ENCODE data around the gene FADS2.
A peak's percentile ranks its signal among the peaks of the same experiment; 100 is the strongest.

The FADS2 gene

DNA sequence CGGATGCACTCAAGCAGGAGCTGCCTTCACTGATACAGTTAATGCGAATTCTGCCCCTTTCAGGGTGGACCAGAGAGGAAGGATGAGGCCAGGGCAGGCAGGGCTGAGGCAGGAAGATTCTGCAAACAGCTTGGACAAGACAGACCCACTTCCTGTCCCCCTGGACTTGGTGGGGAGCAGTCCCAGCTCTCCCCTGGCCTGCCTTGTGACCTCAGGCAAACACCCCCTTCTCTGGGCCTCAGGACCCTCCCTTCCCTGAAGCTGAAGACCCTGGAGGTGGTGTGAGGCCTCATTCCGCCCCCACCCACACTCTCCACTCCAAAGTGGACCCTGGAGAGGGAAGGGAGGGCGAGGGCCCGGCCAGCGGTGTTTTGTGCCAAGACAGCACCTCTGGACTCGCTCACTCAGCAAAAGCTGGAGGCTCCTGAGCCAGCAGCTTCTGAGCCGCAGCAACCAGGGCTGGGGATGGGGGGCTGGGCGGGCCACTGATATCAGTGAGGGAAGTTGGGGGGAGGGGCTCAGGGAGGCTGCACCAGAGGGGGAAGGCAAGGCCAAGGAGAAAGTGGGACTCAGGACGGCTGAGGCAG is 80.7 kb downstream of the FADS2 start:
- Histone ChIP-seq H3K9ac (ENCODE audit: low read depth, low read length) (peak overlapping the region; percentile 73), H3K36me3 (ENCODE audit: control insufficient read depth, insufficient read depth, low read length) (peaks cover 5% of the 10 kb centered on the region), H3K4me3 (ENCODE audit: low read depth, low read length) (no peak overlapping the region), H3K9me3 (ENCODE audit: control insufficient read depth, insufficient read depth, low read length) (no peaks in the 10 kb centered on the region), H3K4me1 (ENCODE audit: control insufficient read depth, insufficient read depth, low read length) (peaks cover 10% of the 10 kb centered on the region), H3K27me3 (ENCODE audit: control insufficient read depth, insufficient read depth, low read length) (no peaks in the 10 kb centered on the region)

DNA sequence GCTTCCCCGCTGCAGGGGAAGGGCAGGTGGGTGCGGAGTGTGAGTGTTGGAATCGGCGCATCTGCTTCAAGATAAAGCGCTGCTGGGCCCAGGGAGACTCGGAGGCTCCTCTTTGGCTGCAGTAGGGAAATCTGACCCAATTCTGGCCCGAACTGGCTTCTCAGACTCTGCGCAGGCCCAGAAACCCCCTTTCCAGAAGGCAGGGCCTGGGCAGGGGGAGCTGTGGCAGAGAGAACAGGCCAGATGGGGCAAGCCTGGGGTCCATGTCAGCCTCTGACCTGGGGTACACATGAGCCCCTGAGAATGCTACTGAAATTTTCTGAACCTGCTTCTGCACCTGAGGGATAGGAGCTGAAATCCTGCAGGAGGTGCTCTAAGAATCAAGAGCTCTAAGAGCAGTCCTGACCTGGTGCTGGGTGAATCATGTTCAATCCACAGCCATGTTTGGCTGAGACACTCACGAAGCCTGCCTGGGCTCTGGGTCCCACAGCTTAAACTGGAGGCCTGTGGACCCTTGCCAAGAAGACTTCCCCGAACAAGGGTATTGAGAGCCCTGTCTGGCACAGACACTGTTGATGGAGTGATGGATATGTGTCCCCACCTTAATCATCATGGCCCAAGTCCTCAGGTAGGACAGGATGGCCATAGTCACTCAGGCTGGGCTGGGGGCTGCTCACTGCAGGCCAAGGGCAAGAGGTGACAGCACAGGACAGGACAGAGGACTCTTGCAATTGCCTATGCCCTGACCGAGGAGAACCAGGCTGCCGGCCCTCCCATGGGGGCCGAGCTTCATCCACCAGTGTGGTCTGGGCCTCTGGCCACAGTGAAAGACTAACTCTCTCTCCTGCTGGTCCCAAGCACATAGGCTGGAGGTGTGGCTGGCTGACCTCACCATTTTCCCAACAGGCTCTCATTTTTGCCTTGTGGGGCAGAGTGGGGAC is 82.4 kb downstream of the FADS2 start:
- H3K36me3 ChIP-seq (ENCODE audit: control insufficient read depth, insufficient read depth, low read length): peaks cover 2% of the 10 kb centered on the region
- peaks cover 10% of the 10 kb centered on the region for H3K4me1 ChIP-seq (ENCODE audit: control insufficient read depth, insufficient read depth, low read length)
- no peak overlapping the region for H3K9ac ChIP-seq (ENCODE audit: low read depth, low read length)

DNA sequence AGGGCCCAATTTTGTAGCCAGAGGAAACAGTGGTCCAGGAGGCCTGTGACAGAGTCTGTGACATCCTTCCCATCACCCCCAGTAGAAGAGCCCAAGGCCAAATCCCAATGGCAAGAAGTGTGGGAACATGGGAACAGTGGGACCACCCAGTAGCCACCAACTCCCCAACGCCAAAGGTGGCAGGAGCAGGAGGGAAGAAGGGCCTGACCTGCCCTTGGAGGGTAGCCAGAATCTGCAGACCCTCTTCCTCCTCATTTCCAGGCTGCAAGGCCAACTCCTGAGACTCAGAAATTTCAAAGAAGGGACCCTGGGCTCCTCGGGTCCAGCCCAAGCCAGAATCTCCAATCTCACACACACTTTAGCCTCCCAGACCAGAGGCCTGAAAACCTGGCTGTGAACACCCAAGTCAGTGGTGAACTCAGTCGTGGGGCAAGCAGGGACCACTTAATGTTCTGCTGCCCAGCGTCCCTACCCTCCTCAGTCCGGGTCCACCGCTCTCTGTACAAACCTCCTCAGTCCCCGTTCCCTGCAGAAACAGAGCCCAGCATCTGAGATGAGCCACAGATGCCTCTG is 83.1 kb downstream of the FADS2 start:
- Histone ChIP-seq H3K4me1 (ENCODE audit: control insufficient read depth, insufficient read depth, low read length) (peaks cover 10% of the 10 kb centered on the region), H3K9ac (ENCODE audit: low read depth, low read length) (no peak overlapping the region), H3K27me3 (ENCODE audit: control insufficient read depth, insufficient read depth, low read length) (no peaks in the 10 kb centered on the region), H3K9me3 (ENCODE audit: control insufficient read depth, insufficient read depth, low read length) (no peaks in the 10 kb centered on the region), H3K36me3 (ENCODE audit: control insufficient read depth, insufficient read depth, low read length) (peaks cover 2% of the 10 kb centered on the region), H3K4me3 (ENCODE audit: low read depth, low read length) (no peak overlapping the region)

More for the DNA sequence above, 82.4 kb downstream of the FADS2 start:
- no peak overlapping the region for H3K4me3 ChIP-seq (ENCODE audit: low read depth, low read length)
- H3K9me3 ChIP-seq (ENCODE audit: control insufficient read depth, insufficient read depth, low read length): no peaks in the 10 kb centered on the region
- H3K27me3 ChIP-seq (ENCODE audit: control insufficient read depth, insufficient read depth, low read length): no peaks in the 10 kb centered on the region

DNA sequence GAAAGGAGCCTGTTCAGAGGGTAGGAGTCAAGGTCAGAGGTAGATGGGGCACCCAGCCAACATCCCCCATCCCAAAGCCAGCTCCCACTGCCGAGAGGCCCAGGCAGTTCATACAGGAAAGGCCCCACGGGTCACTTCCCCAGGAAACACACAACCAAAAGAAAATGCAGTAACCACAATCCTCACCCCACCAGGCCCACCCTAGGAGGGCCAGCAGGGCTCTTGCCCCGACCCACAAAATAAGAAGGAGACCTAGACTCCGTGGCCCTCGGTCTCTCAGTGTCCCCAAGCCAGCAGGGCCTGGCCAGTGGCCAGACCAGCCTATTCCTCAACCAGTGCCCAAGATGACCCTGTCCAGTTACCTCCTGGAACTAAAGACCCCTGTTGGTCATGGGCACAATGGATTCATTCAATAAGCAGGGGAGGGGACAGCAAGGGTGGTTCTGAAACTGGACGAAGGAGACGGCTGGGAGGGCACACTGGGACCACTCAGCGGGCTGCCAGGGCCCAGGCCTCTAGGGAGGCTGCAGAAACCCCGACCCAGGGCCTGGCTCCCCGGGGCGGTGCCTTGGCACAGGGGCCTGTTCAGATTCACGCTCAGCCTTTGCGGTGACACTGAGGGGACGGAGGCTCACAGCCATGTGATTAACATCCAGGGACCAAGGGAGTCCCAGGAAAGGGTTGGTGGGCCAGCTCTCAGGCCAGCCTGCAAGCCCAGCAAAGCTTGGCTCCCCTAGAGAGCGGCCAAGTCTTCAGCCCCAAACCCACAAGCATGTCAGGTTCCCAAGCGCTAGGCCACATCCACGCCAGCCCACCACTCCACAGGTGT is 83.8 kb downstream of the FADS2 start:
- Histone ChIP-seq H3K9me3 (ENCODE audit: control insufficient read depth, insufficient read depth, low read length) (no peaks in the 10 kb centered on the region), H3K4me1 (ENCODE audit: control insufficient read depth, insufficient read depth, low read length) (peaks cover 10% of the 10 kb centered on the region), H3K9ac (ENCODE audit: low read depth, low read length) (no peak overlapping the region)

DNA sequence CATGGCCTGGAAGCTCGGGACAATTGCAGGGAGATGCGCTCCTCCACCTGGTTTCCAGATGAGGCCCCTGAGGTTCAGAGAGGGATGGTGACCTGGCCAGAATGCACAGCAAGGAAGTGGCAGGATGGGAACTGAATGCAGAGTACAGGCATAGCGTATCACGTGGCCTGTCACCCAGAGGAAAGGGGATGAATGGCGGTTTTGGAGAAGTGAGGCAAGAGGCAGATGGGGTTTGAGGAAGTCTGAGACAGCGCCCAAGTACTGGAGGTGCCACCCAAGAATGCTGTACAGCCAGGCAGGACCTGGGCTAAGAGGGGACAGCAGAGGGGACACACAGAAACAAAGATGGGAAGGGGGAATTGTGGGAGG is 84.4 kb downstream of the FADS2 start:
- H3K36me3 ChIP-seq (ENCODE audit: control insufficient read depth, insufficient read depth, low read length): no peaks in the 10 kb centered on the region
- H3K9ac ChIP-seq (ENCODE audit: low read depth, low read length): no peak overlapping the region
- H3K4me1 ChIP-seq (ENCODE audit: control insufficient read depth, insufficient read depth, low read length): peaks cover 10% of the 10 kb centered on the region
- no peaks in the 10 kb centered on the region for H3K9me3 ChIP-seq (ENCODE audit: control insufficient read depth, insufficient read depth, low read length)
- peaks cover 4% of the 10 kb centered on the region for H3K27me3 ChIP-seq (ENCODE audit: control insufficient read depth, insufficient read depth, low read length)
- no peak overlapping the region for H3K4me3 ChIP-seq (ENCODE audit: low read depth, low read length)

More for the DNA sequence above, 83.8 kb downstream of the FADS2 start:
- Histone ChIP-seq H3K4me3 (ENCODE audit: low read depth, low read length) (no peak overlapping the region), H3K27me3 (ENCODE audit: control insufficient read depth, insufficient read depth, low read length) (peaks cover 4% of the 10 kb centered on the region), H3K36me3 (ENCODE audit: control insufficient read depth, insufficient read depth, low read length) (peaks cover 2% of the 10 kb centered on the region)

DNA sequence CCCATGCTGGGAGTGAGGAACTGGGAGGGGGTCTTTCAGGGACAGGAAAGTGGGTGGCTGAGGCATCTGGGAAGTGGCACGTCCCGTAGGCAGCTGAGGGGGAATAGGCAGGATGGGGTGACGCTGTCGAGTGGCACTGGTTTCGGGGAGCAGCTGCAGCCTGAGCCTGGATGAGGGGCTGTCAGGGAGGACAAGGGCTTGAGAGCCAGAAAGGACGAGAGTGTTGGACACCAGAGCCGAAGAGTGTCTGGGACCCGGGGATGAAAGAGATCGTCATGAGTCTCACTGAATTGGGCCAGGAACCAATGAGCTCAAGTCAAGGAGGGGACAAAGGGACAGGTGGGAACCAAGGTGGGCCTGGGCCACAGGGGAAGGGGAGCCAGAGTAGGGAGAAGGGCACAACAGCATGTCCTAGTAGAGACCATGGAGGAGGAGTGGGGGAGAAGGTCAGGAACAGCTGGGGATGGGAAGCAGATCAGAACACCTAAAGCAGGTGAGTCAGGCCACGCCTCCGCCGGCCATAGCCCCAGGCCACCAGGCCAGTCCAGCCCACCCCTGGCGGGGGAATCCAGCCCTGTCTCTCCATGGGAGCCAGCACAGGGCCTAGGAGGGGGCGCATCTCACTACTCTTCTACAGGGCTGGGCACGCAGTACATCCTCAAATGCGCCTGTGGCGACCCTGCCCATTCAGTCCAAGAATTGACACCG is 85.0 kb downstream of the FADS2 start:
- no peak overlapping the region for H3K4me3 ChIP-seq (ENCODE audit: low read depth, low read length)
- no peak overlapping the region for H3K9ac ChIP-seq (ENCODE audit: low read depth, low read length)
- H3K36me3 ChIP-seq (ENCODE audit: control insufficient read depth, insufficient read depth, low read length): no peaks in the 10 kb centered on the region
- peaks cover 9% of the 10 kb centered on the region for H3K27me3 ChIP-seq (ENCODE audit: control insufficient read depth, insufficient read depth, low read length)
- no peaks in the 10 kb centered on the region for H3K9me3 ChIP-seq (ENCODE audit: control insufficient read depth, insufficient read depth, low read length)
- H3K4me1 ChIP-seq (ENCODE audit: control insufficient read depth, insufficient read depth, low read length): peaks cover 12% of the 10 kb centered on the region

DNA sequence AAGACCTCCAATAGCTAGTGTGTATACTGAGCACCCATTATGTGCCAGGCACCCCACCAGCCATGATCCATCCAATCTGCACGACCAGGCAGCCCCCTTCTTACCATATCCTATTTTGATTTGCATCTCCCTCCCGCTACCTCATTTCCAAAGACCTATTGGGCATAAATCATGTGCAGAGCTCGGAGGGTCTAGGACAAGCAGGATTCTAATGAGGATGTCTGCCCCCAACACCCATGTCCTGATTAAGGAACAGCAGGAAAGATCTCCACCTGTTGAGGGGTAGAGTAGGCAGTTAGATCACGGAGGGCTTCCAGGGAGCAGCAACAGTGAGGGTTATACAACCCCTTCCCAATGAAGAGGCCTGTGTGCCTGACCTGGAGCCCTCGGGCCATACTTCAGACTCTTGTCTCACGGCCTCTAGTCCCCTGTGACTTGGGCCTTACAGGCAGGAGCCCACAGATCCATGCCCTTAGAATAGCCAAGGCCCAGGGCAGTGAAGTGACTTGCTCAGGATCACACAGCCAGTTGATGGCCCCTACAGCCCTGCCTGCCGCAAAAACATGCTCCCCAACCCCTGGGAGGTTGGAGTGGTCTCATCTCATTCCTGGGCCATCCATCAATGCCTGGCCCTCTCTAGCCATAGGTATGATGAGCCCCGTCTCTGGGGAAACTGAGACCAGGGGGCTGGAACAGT is 85.7 kb downstream of the FADS2 start:
- Histone ChIP-seq H3K27me3 (ENCODE audit: control insufficient read depth, insufficient read depth, low read length) (peaks cover 14% of the 10 kb centered on the region), H3K4me3 (ENCODE audit: low read depth, low read length) (no peak overlapping the region), H3K36me3 (ENCODE audit: control insufficient read depth, insufficient read depth, low read length) (no peaks in the 10 kb centered on the region), H3K4me1 (ENCODE audit: control insufficient read depth, insufficient read depth, low read length) (peaks cover 7% of the 10 kb centered on the region), H3K9ac (ENCODE audit: low read depth, low read length) (no peak overlapping the region), H3K9me3 (ENCODE audit: control insufficient read depth, insufficient read depth, low read length) (no peaks in the 10 kb centered on the region)

DNA sequence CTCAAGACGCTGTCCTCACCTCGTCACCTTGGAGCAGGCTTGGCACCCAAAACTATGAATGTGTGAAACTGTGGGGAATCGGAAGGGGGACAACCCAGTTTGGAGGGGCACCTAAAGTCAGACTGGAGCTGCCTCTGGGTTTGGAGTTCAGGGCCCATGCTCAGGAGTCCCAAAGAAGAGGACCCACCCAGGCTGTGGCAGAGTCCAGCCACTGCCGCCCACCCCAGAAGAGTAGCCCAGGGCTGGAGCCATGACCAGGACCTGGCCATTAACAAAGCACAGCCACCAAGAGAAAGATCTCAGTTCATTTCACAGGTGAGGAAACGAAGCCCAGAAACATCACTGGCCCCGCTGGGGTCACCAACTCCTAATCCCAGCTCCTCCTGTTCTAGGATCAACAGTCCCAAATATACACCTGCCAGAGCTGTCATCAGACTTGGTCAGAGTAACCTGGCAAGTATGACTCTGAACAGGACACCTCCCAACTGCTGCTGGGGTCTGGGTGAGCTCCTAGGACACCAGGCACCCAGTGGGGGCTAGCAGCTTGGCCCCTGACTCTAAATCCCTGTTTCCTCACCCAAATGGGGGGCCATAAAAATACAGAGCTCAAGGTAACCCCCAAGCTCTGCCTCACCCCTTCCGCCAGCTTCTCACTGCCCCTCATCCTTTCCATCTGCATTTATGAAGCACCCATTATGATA is 86.5 kb downstream of the FADS2 start:
- Histone ChIP-seq H3K9ac (ENCODE audit: low read depth, low read length) (no peak overlapping the region), H3K4me1 (ENCODE audit: control insufficient read depth, insufficient read depth, low read length) (peaks cover 2% of the 10 kb centered on the region), H3K36me3 (ENCODE audit: control insufficient read depth, insufficient read depth, low read length) (no peaks in the 10 kb centered on the region), H3K27me3 (ENCODE audit: control insufficient read depth, insufficient read depth, low read length) (peaks cover 14% of the 10 kb centered on the region), H3K9me3 (ENCODE audit: control insufficient read depth, insufficient read depth, low read length) (no peaks in the 10 kb centered on the region), H3K4me3 (ENCODE audit: low read depth, low read length) (no peak overlapping the region)

DNA sequence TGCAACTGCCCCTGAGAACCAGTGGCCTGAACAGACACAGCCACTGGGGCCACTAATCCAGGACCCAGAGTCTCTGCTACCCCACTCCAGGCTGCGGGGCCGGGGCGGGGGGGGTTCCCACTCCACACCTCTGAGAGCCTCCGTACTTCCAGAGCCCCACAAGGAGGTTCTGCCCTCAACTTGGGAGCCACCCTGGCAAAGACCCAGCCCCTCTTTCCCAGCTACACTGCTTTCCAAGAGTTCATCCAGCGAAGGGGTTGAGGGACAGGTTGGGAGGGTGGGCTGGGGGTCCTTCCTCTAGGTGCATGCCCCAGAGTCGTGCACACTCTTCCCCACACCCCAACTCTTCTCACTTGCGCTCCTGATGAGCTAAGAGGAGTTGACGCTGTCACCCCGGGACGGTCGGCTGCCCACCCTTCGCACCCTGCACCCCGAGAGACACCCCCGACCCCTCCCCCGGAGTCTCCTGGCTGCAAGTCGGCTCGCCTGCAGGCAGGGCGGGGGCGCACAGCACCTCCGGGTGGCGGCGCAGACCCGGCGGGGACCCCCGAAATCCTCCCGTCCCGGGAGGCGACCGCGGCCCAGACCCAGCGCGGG is 88.7 kb downstream of the FADS2 start:
- Histone ChIP-seq H3K27me3 (ENCODE audit: control insufficient read depth, insufficient read depth, low read length) (peaks cover 14% of the 10 kb centered on the region), H3K4me1 (ENCODE audit: control insufficient read depth, insufficient read depth, low read length) (peaks cover 2% of the 10 kb centered on the region), H3K9ac (ENCODE audit: low read depth, low read length) (no peak overlapping the region), H3K4me3 (ENCODE audit: low read depth, low read length) (peak overlapping the region; percentile 60), H3K9me3 (ENCODE audit: control insufficient read depth, insufficient read depth, low read length) (no peaks in the 10 kb centered on the region), H3K36me3 (ENCODE audit: control insufficient read depth, insufficient read depth, low read length) (no peaks in the 10 kb centered on the region)
